Progenitor cell of endocrine pancreas (in vitro differentiated cells): Measurements from ENCODE around the gene MEIOB. TPM values are rescaled to one million over a fixed set of nuclear protein-coding genes. Genes with fewer than 3 reads are reported as not detected.

Source experiments
- DNase-seq: peaks from one replicate; pipeline ENCODE4 v3.0.0; 2021; ENCODE audit warnings: low spot score; ENCODE audit not compliant: unreplicated experiment
- H3K27ac Mint-ChIP-seq: 2 replicates; pipeline ENCODE4 v1.8.0; 2021; ENCODE audit warnings: mild to moderate bottlenecking, moderate library complexity, mixed read lengths
- H3K27me3 Mint-ChIP-seq: 2 replicates; pipeline ENCODE4 v1.8.0; 2021; ENCODE audit warnings: mixed read lengths
- H3K36me3 Mint-ChIP-seq: 2 replicates; pipeline ENCODE4 v1.8.0; 2022; ENCODE audit warnings: mixed read lengths; ENCODE audit not compliant: insufficient read depth
- H3K4me1 Mint-ChIP-seq: 2 replicates; pipeline ENCODE4 v1.8.0; 2021; ENCODE audit warnings: low read depth, mixed read lengths
- H3K4me3 Mint-ChIP-seq: 2 replicates; pipeline ENCODE4 v1.8.0; 2021; ENCODE audit warnings: low read depth, mild to moderate bottlenecking, moderate library complexity, mixed read lengths
- H3K9me3 Mint-ChIP-seq: 2 replicates; pipeline ENCODE4 v1.8.0; 2021; ENCODE audit warnings: low read depth, mixed read lengths
- total RNA-seq: library from RNA; stranded (reverse); gene quantifications from 2 replicates; pipeline ENCODE4 v1.2.1, GENCODE V29; 2021
- TF ChIP-seq, protein P1 (sequence below): fragments of 200-600 bp; sonication (generic); IDR thresholded peaks from one replicate; pipeline ENCODE4 v1.5.0; 2021; ENCODE audit warnings: antibody characterized with exemption, mild to moderate bottlenecking; ENCODE audit not compliant: unreplicated experiment

The MEIOB gene
- total RNA-seq, 1 donor from 2014 or later: not detected

DNA sequence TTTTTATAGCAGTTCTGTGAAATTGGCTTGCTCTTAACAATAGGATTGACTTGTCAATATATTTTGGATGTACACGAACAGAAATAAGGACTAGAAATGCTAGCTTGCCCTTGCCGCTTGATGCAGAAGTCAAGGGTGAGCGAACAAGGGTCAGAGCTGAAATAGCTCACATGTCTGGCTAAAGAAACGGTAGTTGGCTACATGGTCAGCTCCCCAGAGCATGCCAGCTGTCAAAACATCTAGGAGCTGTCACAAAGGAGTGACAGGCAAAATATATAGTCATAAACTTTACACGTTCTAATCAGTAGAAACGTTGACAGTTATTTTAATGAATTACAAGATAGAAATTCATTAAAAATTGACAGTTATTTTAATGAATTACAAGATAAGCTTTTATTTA lies 2.9 kb upstream of the MEIOB start:
- H3K27ac Mint-ChIP-seq: no peak overlapping the region
- H3K27me3 Mint-ChIP-seq: peaks cover 55% of the 10 kb centered on the region
- TF ChIP-seq, protein P1, sequence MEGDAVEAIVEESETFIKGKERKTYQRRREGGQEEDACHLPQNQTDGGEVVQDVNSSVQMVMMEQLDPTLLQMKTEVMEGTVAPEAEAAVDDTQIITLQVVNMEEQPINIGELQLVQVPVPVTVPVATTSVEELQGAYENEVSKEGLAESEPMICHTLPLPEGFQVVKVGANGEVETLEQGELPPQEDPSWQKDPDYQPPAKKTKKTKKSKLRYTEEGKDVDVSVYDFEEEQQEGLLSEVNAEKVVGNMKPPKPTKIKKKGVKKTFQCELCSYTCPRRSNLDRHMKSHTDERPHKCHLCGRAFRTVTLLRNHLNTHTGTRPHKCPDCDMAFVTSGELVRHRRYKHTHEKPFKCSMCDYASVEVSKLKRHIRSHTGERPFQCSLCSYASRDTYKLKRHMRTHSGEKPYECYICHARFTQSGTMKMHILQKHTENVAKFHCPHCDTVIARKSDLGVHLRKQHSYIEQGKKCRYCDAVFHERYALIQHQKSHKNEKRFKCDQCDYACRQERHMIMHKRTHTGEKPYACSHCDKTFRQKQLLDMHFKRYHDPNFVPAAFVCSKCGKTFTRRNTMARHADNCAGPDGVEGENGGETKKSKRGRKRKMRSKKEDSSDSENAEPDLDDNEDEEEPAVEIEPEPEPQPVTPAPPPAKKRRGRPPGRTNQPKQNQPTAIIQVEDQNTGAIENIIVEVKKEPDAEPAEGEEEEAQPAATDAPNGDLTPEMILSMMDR: no peak
- H3K4me3 Mint-ChIP-seq: no peak overlapping the region
- no peaks in the 10 kb centered on the region for H3K4me1 Mint-ChIP-seq
- peaks cover 3% of the 10 kb centered on the region for H3K36me3 Mint-ChIP-seq
- peaks cover 3% of the 10 kb centered on the region for H3K9me3 Mint-ChIP-seq
- DNase-seq: no peak

DNA sequence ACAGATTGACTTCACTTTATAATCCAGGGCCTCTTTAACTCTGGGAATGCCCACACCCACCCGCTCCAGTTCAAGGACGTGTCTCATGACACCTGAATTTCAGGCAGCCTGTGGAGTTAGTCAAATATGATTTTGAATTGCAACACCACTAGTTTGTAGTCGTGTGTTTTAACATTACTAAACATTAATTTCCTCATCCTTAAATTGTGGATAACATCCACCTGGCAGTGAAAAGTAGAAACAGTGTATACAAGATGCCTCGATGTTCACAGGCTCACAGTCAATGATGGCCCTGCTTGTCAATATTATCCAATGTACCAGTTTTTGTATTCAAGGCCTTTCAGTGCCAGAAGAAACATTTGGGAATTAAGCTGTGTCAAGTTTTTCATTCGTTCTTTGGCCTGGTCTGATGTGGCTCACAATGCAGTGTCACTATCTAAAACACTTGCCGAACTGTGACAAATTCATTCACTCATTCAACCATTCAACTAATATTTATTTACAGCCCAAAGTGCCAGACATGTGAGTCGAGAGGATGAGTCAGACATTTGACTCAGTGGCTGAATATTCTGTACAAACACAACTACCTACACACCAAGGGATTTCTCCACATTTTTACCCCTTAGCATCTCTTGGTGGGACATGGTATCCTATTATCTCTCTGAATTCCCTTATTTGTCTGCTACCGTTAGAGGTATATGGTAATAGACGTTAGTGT lies 1.4 kb downstream of the MEIOB start:
- Mint-ChIP-seq H3K4me1 (no peaks in the 10 kb centered on the region), H3K27me3 (peaks cover 45% of the 10 kb centered on the region), H3K27ac (no peak overlapping the region), H3K36me3 (peaks cover 3% of the 10 kb centered on the region), H3K4me3 (no peak overlapping the region), H3K9me3 (peaks cover 3% of the 10 kb centered on the region)
- TF ChIP-seq, protein P1: no peak
- no peak for DNase-seq

DNA sequence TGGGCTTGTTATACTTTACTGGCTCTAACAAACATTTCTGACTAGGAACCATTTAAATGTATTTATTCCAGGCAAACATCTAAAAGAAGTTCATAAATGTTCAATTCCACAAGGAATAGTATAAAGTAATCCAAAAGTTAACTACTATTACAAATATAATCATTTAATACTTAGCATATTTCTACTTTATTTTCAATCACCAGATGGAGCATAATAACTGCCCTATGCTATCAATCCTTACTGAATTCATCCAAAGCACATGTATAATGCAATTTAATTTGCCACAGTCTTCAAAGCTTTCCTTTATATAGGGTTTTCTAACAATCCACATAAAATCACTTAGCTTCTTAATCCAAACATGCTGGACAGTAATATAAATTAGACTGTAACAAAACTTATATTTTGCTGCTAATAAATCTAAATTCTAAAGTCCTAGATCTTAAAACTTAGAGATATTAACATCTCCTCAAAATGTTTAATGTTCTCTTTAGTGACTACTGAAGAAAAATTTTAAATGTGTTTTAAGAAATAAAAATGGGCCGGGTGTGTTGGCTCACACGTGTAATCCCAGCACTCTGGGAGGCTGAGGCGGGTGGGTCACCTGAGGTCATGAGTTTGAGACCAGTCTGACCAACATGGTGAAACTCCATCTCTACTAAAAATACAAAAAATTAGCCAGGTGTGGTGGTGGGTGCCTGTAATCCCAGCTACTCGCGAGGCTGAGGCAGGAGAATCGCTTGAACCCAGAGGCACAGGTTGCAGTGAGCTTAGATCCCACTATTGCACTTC lies 5.9 kb downstream of the MEIOB start:
- no peak for DNase-seq
- Mint-ChIP-seq H3K27ac (no peak overlapping the region), H3K36me3 (no peaks in the 10 kb centered on the region), H3K4me3 (no peak overlapping the region), H3K9me3 (no peaks in the 10 kb centered on the region), H3K27me3 (peaks cover 39% of the 10 kb centered on the region), H3K4me1 (no peaks in the 10 kb centered on the region)
- TF ChIP-seq, protein P1: no peak

DNA sequence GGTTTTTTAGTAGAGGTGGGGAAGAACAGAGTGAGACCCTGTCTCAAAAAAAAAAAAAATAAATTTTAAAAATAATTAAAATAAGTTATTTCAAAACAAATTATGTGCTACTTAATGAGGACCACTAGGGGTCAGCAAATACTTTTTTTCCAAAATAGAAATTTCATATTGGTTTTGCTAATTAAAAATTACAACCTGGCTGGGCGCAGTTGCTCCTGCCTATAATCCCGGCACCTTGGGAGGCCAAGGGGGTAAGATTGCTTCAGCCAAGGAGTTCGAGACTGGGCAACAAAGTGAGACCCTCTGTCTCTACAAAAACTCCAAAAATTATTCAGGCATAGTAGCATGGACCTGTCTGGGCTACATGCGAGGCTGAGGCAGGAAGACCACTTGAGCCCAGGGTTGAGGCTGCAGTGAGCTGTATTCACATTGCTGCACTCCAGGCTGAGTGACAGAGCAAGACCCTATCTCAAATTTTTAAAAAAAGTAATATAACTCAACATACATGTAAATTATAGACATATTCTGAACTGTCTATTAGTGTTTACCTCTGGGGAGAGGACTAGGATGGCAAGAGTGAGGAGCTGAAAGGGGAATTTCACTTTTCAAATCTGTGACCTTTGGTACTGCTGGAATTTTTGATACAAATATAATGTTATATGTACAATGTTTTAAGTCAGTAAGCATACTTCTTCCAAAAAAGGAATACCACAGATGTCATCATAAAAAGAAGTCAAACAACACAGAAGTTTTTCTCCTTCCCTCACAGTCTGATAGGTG lies 8.1 kb downstream of the MEIOB start:
- H3K27ac Mint-ChIP-seq: no peak overlapping the region
- H3K4me1 Mint-ChIP-seq: no peaks in the 10 kb centered on the region
- no peaks in the 10 kb centered on the region for H3K36me3 Mint-ChIP-seq
- H3K9me3 Mint-ChIP-seq: no peaks in the 10 kb centered on the region
- H3K4me3 Mint-ChIP-seq: no peak overlapping the region
- TF ChIP-seq, protein P1: peak; percentile 74
- H3K27me3 Mint-ChIP-seq: peaks cover 55% of the 10 kb centered on the region
- DNase-seq: no peak

DNA sequence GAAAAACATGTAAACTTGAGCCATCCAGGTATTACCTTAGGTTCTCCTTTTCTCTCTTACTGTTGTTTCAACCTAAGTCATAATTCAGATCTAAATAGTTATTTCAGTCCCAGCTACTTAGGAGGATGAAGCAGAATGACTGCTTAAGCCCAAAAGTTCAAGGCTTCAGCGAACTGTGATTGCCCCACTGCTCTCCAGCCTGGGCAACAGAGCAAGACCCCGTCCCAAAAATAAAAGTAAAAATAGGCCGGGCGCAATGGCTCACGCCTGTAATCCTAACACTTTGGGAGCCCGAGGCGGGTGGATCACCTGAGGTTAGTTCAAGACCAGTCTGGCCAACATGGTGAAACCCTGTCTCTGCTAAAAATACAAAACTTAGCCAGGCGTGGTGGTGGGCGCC lies 9.6 kb downstream of the MEIOB start:
- Mint-ChIP-seq H3K27me3 (peaks cover 69% of the 10 kb centered on the region), H3K9me3 (no peaks in the 10 kb centered on the region), H3K36me3 (no peaks in the 10 kb centered on the region), H3K4me3 (no peak overlapping the region), H3K27ac (no peak overlapping the region), H3K4me1 (no peaks in the 10 kb centered on the region)
- TF ChIP-seq, protein P1: no peak
- no peak for DNase-seq
